ENCODE results near the gene UBE2C.

Gene UBE2C

GRCh38 chr20:45836841-45837240, 24.4 kb downstream of the UBE2C start:
- TF ChIP-seq CTCF (IDR thresholded peaks at IDR 0.05; ENCODE audit: extremely low read depth, insufficient read depth, missing control alignments): no peak
- DNase-seq (ENCODE audit: low spot score): no peak
- in situ Hi-C loops (cut with MboI; ENCODE audit: low pct_unique_long_range_greater_than_20kb, low sequenced_read_pairs, unreplicated experiment): no loop called here

- TF ChIP-seq CTCF (IDR thresholded peaks at IDR 0.05; ENCODE audit: extremely low read depth, insufficient read depth, missing control alignments): no peak
- in situ Hi-C loops (cut with MboI; ENCODE audit: low pct_unique_long_range_greater_than_20kb, low sequenced_read_pairs, unreplicated experiment): no loop called here
- DNase-seq (ENCODE audit: low spot score): no peak
Observed at GRCh38 chr20:45840700-45841198, 28.3 kb downstream of the UBE2C start.

GRCh38 chr20:45841407-45842129, 29.1 kb downstream of the UBE2C start:
- in situ Hi-C loops (cut with MboI; ENCODE audit: low pct_unique_long_range_greater_than_20kb, low sequenced_read_pairs, unreplicated experiment): no loop called here
- no peak for DNase-seq (ENCODE audit: low spot score)
- no peak for TF ChIP-seq CTCF (IDR thresholded peaks at IDR 0.05; ENCODE audit: extremely low read depth, insufficient read depth, missing control alignments)

- in situ Hi-C loops (cut with MboI; ENCODE audit: low pct_unique_long_range_greater_than_20kb, low sequenced_read_pairs, unreplicated experiment): no loop called here
- peak; percentile 67 for DNase-seq (ENCODE audit: low spot score)
- TF ChIP-seq CTCF (IDR thresholded peaks at IDR 0.05; ENCODE audit: extremely low read depth, insufficient read depth, missing control alignments): no peak
Observed at GRCh38 chr20:45842169-45842812, 29.8 kb downstream of the UBE2C start.

- no peak for TF ChIP-seq CTCF (IDR thresholded peaks at IDR 0.05; ENCODE audit: extremely low read depth, insufficient read depth, missing control alignments)
- in situ Hi-C loops (cut with MboI; ENCODE audit: low pct_unique_long_range_greater_than_20kb, low sequenced_read_pairs, unreplicated experiment): no loop called here
- DNase-seq (ENCODE audit: low spot score): no peak
Observed at GRCh38 chr20:45843506-45843905, 31.1 kb downstream of the UBE2C start.

- TF ChIP-seq CTCF (IDR thresholded peaks at IDR 0.05; ENCODE audit: extremely low read depth, insufficient read depth, missing control alignments): no peak
- in situ Hi-C loops (cut with MboI; ENCODE audit: low pct_unique_long_range_greater_than_20kb, low sequenced_read_pairs, unreplicated experiment): no loop called here
- DNase-seq (ENCODE audit: low spot score): no peak
Observed at GRCh38 chr20:45845452-45845851, 33.0 kb downstream of the UBE2C start.
